Activated gamma-delta T cell (primary cell): ENCODE measurements around the gene USP10.

Experiments
- DNase-seq: peaks from one replicate; lab custom pipeline; 2025; lab: John Stamatoyannopoulos, UW

Gene USP10

DNA sequence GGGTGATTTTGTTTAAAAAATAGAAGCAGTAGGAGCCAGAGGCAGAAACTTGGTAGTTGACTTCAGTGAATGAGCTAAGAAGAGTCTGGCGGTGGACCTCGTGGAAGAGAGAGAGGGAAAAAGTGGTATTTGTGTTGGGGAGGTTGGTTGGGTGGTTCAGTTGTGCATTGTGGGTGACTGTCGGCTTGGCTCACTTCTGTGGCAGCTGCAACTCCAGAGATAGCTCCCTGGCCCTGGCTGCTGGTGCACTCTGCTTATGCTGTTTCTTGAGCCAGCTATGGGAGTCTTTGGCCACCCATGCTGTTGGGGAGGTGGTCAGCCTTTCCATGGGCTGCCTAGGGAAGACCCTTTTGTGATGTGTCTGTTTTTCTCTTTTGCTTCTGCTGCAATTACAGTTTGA, 69.6 kb downstream of the USP10 start:
- no peak for DNase-seq

DNA sequence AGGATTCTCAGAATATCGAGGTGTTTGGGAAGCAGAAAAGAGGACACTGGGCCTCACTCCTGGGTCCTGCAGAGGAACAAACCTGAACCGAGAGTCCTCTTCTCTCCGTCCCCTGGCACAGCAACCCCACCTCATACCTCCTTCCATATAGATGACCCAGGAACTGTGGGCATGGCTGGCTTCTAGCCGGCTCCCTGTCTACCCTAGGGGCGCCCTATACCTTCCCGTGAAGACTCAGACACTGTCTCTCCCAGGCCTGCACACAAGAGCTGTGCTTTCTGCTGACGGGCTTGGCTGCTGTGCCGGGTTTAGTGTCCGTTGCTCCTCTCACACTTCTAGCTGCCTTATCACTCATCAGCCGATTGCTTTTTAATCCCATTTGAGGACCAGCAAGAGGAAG, 73.5 kb downstream of the USP10 start:
- no peak for DNase-seq

- no peak for DNase-seq
Measured at GRCh38 chr16:84774810-84775209, 75.0 kb downstream of the USP10 start.

DNA sequence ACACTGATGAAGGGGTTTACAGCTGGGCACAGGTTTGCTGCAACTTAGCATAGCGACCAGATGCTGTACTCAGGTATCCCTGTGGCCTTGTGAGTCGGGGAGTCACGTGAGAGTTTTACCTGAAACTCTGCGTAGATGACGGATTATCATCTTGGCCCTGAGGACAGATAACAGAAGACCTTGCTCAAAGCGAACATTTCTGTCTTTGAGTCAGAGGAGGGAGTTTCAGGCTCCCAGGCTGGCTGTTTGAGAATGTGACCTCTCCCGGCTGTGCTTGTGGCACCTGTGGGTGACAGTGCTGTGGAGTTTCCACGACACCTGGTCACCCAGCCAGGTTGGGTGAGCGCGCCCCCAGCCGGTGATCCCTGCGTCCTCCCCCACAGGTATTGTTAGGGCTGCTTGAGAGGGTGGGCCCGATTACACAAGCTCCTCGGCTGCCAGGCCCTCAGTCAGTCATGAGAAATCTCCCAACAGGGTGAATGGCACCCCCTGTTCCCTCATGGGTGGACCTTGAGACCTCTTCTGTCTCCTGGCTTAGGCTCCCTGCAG, 75.5 kb downstream of the USP10 start:
- no peak for DNase-seq

DNA sequence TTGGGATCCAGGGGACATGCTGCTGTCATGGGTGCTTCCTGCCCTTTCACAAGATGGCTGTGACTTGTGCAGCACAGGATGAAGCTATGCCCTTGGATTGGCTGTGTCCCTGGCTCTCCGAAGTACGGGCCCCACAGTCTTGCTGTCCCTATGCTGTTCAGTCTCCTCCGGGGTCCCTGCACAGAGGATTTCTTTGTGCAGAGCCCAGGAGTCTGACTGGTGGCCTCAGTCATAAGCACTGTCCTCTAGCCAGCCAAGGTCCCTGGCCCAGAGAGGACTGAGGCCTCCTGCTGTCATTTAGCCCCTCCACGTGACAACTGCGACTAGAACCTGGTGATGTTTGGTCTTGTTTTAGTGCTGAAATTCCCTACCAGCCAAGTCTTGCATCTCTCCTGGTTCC, 77.6 kb downstream of the USP10 start:
- DNase-seq: no peak

DNA sequence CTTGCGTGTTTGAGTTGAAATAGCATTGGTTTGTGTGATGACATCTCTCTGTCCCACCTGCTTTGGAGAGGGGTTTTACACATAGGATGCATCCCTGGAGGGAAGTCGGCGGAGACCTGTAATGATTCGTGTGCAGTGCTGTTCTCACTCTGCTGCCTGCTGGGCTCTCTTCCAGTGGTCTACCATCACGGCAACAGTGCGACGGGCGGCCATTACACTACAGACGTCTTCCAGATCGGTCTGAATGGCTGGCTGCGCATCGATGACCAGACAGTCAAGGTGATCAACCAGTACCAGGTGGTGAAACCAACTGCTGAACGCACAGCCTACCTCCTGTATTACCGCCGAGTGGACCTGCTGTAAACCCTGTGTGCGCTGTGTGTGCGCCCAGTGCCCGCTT, 78.9 kb downstream of the USP10 start:
- no peak for DNase-seq

GRCh38 chr16:84780063-84780462, 80.3 kb downstream of the USP10 start:
- DNase-seq: no peak

GRCh38 chr16:84780544-84781376, 81.0 kb downstream of the USP10 start:
- DNase-seq: no peak

- DNase-seq: no peak
Measured at GRCh38 chr16:84782846-84783245, 83.0 kb downstream of the USP10 start.

DNA sequence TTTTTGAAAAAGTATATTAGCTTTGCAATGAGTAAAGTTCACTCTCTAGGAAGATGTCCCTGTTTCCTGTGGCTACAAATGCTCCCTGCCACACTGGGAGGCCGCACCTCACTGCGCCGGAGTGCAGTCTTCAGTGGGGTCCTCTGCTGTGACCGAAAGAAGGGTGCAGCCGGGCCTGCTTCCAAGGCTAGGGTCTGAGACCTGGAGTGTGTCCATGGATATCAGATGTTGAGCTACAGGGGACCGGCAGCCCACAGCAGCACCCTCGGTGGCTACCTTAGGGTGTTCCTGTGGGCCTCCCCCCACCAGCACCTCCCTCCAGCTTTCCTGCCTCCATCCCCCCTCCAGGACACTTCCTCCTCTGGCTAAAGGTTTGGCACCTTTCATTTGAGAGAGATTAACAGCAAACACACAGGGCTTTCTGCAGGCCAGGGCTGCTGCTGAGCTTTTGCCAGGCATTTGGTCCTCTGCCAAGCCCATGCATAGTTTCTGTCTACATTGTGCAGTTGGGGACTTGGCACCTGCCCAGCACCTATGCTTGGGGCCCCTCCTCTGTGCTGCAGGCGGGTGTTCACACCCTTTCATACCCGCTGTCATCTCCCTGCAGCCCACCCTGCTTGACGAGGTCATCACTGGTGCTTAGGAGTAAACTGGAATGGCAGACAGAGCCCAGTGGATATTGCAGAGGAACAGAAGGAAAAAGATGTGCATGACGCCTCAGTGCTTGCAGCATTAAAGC, 86.2 kb downstream of the USP10 start:
- DNase-seq: no peak

DNA sequence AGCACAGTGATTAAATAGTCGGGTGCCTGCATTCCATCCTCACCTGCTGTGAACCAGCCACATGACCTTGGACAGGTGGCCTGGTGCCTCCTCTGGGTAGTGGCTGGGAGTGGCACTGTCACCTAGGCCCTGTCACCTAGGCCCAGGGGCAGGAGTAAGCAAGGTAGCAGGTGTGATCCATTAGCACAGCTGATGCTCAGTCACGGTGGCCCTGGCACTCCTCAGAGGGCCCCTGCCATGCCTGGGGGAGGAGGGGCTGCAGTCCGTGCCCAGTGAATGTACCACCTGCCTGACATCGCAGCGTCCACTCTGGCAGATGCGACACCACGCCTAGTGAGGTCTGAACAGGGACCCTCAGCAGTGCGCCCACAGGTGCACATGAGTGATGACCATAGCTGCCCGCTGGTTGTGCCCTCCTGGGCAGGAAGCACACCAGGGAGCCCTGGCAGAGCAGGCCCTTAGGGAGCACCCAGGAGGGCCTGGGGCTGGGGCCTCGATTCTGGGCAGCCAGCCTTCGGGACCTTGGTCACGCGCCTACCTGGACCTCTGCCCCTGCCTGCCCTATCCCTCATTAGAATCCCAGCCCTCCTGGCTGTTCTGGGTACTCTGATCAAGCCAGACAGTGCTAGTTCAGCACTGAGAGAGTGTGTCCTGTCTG, 86.9 kb downstream of the USP10 start:
- DNase-seq: no peak

GRCh38 chr16:84787263-84787622, 87.4 kb downstream of the USP10 start:
- no peak for DNase-seq

GRCh38 chr16:84788920-84789391, 89.2 kb downstream of the USP10 start:
- DNase-seq: no peak

- DNase-seq: no peak
Measured at GRCh38 chr16:84789431-84789830, 89.6 kb downstream of the USP10 start.

- no peak for DNase-seq
Measured at GRCh38 chr16:84790301-84790700, 90.5 kb downstream of the USP10 start.

GRCh38 chr16:84791088-84791487, 91.3 kb downstream of the USP10 start:
- DNase-seq: no peak

- no peak for DNase-seq
Measured at GRCh38 chr16:84791501-84791900, 91.7 kb downstream of the USP10 start.

DNA sequence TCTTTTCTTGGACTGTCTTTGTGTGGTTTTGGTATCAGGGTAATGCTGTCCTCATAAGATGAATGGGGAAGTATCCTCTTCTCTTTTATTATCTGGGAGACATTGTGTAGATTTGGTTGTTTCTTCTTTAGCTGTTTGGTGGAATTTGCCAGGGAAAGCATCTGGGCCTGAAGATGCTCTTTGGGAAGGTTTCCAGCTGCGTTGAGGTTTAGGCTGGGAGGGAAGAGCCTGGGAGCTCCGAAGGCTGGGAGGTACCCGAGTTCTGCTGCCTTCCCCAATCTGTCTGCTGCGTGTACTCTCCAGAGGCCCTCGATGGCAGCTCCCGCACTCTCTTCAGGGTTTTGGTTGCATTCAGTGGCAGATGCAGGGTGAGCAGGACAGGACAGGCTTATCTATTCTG, 94.4 kb downstream of the USP10 start:
- DNase-seq: no peak

DNA sequence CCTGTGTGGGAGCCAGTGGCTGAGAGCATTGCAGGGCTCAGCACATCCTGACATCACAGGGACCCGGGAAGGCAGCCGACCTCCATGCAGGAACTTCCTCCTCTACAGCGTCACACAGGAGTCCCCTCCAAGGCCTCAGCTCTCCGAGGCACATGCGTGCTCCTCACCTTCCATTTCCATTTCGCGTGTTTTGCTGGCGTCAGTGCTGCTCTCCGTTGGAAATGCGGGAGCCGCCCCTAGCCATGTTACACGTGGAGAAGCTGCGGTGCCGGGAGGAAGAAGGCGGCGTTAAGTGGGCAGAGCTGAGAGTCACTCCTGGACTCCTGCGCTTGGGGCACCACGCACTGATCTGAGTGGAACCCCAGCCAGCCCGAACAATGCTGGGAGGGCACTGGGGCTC, 94.8 kb downstream of the USP10 start:
- no peak for DNase-seq

DNA sequence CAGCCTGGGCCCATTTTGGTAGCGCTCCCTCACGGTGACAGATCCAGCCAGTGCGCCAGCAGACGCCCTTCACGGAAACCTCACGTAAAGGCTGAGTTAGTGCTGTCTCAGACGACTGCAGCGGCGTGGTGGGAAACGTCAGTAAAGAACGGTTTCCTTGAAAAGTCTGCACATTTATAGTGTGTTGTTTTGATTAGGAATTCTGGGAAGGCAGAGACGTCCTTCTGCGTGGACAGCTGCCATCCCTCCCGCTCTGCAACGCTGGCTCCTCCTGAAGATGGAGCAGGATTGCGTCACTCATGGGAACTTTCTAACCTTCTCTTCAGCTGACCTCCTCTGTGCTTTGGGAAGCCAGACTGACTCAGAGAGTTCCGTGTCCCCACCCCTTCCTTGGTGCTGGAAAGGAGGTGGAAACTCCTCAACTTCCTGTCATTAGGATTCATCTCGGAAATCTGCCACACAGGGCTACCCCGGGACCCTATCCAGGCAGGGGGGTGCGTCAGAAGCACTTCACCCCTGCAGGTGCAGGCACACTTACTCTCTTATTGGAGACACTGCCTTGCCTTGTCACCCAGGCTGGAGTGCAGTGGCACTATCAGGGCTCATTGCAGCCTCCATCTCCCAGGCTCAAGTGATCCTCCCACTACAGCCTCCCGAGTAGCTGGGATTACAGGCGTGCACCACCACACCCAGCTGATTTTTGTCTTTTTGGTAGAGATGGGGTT, 95.7 kb downstream of the USP10 start:
- DNase-seq: no peak

GRCh38 chr16:84800158-84800978, 100.6 kb downstream of the USP10 start:
- no peak for DNase-seq
